ENCODE data around the gene KRT8.

KRT8 gene

GRCh38 chr12:52925717-52926595 is 21.1 kb upstream of the KRT8 start:
- in situ Hi-C loops (cut with MboI; ENCODE audit: low sequenced_read_pairs): no loop called here

GRCh38 chr12:52924764-52925716 is 20.2 kb upstream of the KRT8 start:
- in situ Hi-C loops (cut with MboI; ENCODE audit: low sequenced_read_pairs): no loop called here

GRCh38 chr12:52921488-52922165 is 16.8 kb upstream of the KRT8 start:
- in situ Hi-C loops (cut with MboI; ENCODE audit: low sequenced_read_pairs): no loop called here

GRCh38 chr12:52920937-52921336 is 16.1 kb upstream of the KRT8 start:
- in situ Hi-C loops (cut with MboI; ENCODE audit: low sequenced_read_pairs): no loop called here

- in situ Hi-C loops (cut with MboI; ENCODE audit: low sequenced_read_pairs): no loop called here
These were observed 13.9 kb upstream of the KRT8 start for GRCh38 chr12:52918784-52919183.

GRCh38 chr12:52918351-52918750 is 13.5 kb upstream of the KRT8 start:
- in situ Hi-C loops (cut with MboI; ENCODE audit: low sequenced_read_pairs): no loop called here

- in situ Hi-C loops (cut with MboI; ENCODE audit: low sequenced_read_pairs): no loop called here
These were observed 12.9 kb upstream of the KRT8 start for GRCh38 chr12:52917800-52918199.

GRCh38 chr12:52916216-52916615 is 11.3 kb upstream of the KRT8 start:
- in situ Hi-C loops (cut with MboI; ENCODE audit: low sequenced_read_pairs): no loop called here

- in situ Hi-C loops (cut with MboI; ENCODE audit: low sequenced_read_pairs): no loop called here
These were observed 10.8 kb upstream of the KRT8 start for GRCh38 chr12:52915637-52916036.

- in situ Hi-C loops (cut with MboI; ENCODE audit: low sequenced_read_pairs): no loop called here
These were observed 9.8 kb upstream of the KRT8 start for GRCh38 chr12:52914576-52915121.

- in situ Hi-C loops (cut with MboI; ENCODE audit: low sequenced_read_pairs): no loop called here
These were observed 8.6 kb upstream of the KRT8 start for GRCh38 chr12:52913431-52913821.

- in situ Hi-C loops (cut with MboI; ENCODE audit: low sequenced_read_pairs): no loop called here
These were observed 8.0 kb upstream of the KRT8 start for GRCh38 chr12:52912711-52913430.

GRCh38 chr12:52910248-52910883 is 5.5 kb upstream of the KRT8 start:
- in situ Hi-C loops (cut with MboI; ENCODE audit: low sequenced_read_pairs): no loop called here

- in situ Hi-C loops (cut with MboI; ENCODE audit: low sequenced_read_pairs): no loop called here
These were observed 4.9 kb upstream of the KRT8 start for GRCh38 chr12:52909796-52910195.

GRCh38 chr12:52909331-52909730 is 4.5 kb upstream of the KRT8 start:
- in situ Hi-C loops (cut with MboI; ENCODE audit: low sequenced_read_pairs): no loop called here

- in situ Hi-C loops (cut with MboI; ENCODE audit: low sequenced_read_pairs): no loop called here
These were observed 2.4 kb upstream of the KRT8 start for GRCh38 chr12:52907092-52907810.

- in situ Hi-C loops (cut with MboI; ENCODE audit: low sequenced_read_pairs): no loop called here
These were observed 1.3 kb upstream of the KRT8 start for GRCh38 chr12:52906191-52906601.

- in situ Hi-C loops (cut with MboI; ENCODE audit: low sequenced_read_pairs): no loop called here
These were observed 894 bp downstream of the KRT8 start for GRCh38 chr12:52903855-52904508.
